Nephron (organoid): ENCODE data around the gene CTNNA3.

ENCODE experiments used
- H3K27ac Mint-ChIP-seq, 3 experiments: 2 replicates each; pipeline ENCODE4 v1.8.0; 2020; ENCODE audit warnings: mixed read lengths in 3 of 3, mild to moderate bottlenecking in 2 of 3, moderate library complexity in 1 of 3
- H3K27me3 Mint-ChIP-seq: 2 replicates; pipeline ENCODE4 v1.8.0; 2021; ENCODE audit warnings: low read depth, mild to moderate bottlenecking, moderate library complexity, mixed read lengths
- H3K36me3 Mint-ChIP-seq: 2 replicates; pipeline ENCODE4 v1.8.0; 2020; ENCODE audit warnings: low read depth, mixed read lengths
- H3K4me1 Mint-ChIP-seq: 2 replicates; pipeline ENCODE4 v1.8.0; 2020; ENCODE audit warnings: mixed read lengths
- H3K4me3 Mint-ChIP-seq, 3 experiments: 2 replicates each; pipeline ENCODE4 v1.8.0; 2020; ENCODE audit warnings: mild to moderate bottlenecking in 3 of 3, mixed read lengths in 3 of 3, moderate library complexity in 2 of 3
- H3K9me3 Mint-ChIP-seq: 2 replicates; pipeline ENCODE4 v1.8.0; 2020; ENCODE audit warnings: mixed read lengths
- CTCF ChIP-seq, 3 experiments: fragments of 200-600 bp; sonication (generic); IDR thresholded peaks; one replicate each; pipeline ENCODE4 v1.5.0; 2021; ENCODE audit warnings: antibody characterized with exemption in 3 of 3; ENCODE audit not compliant: unreplicated experiment in 3 of 3

The CTNNA3 gene

GRCh38 chr10:65911151-65911835 lies 1784.7 kb downstream of the CTNNA3 start:
- no peaks in the 10 kb centered on the region for H3K36me3 Mint-ChIP-seq
- TF ChIP-seq CTCF (IDR thresholded peaks at IDR 0.05; ENCODE audit: unreplicated experiment in 3 of 3): no peak
- no peaks in the 10 kb centered on the region for H3K9me3 Mint-ChIP-seq
- no peak overlapping the region for H3K27ac Mint-ChIP-seq
- peaks cover 9% of the 10 kb centered on the region for H3K4me1 Mint-ChIP-seq
- H3K27me3 Mint-ChIP-seq: no peaks in the 10 kb centered on the region
- no peak overlapping the region for H3K4me3 Mint-ChIP-seq

- Mint-ChIP-seq H3K4me1 (peaks cover 9% of the 10 kb centered on the region), H3K9me3 (no peaks in the 10 kb centered on the region), H3K36me3 (no peaks in the 10 kb centered on the region), H3K27ac (no peak overlapping the region), H3K27me3 (no peaks in the 10 kb centered on the region), H3K4me3 (no peak overlapping the region)
- no peak for TF ChIP-seq CTCF (IDR thresholded peaks at IDR 0.05; ENCODE audit: unreplicated experiment in 3 of 3)
Measured at GRCh38 chr10:65910209-65910608, 1785.8 kb downstream of the CTNNA3 start.

- no peak overlapping the region for H3K27ac Mint-ChIP-seq
- no peaks in the 10 kb centered on the region for H3K9me3 Mint-ChIP-seq
- peaks cover 9% of the 10 kb centered on the region for H3K4me1 Mint-ChIP-seq
- no peak overlapping the region for H3K4me3 Mint-ChIP-seq
- TF ChIP-seq CTCF (IDR thresholded peaks at IDR 0.05; ENCODE audit: unreplicated experiment in 3 of 3): no peak
- no peaks in the 10 kb centered on the region for H3K36me3 Mint-ChIP-seq
- no peaks in the 10 kb centered on the region for H3K27me3 Mint-ChIP-seq
Measured at GRCh38 chr10:65907199-65907712, 1788.7 kb downstream of the CTNNA3 start.

GRCh38 chr10:65903620-65904019 lies 1792.4 kb downstream of the CTNNA3 start:
- Mint-ChIP-seq H3K27ac (no peak overlapping the region), H3K9me3 (no peaks in the 10 kb centered on the region), H3K27me3 (no peaks in the 10 kb centered on the region), H3K4me1 (no peaks in the 10 kb centered on the region), H3K4me3 (no peak overlapping the region), H3K36me3 (no peaks in the 10 kb centered on the region)
- no peak for TF ChIP-seq CTCF (IDR thresholded peaks at IDR 0.05; ENCODE audit: unreplicated experiment in 3 of 3)

GRCh38 chr10:65900271-65900670 lies 1795.7 kb downstream of the CTNNA3 start:
- Mint-ChIP-seq H3K4me3 (no peak overlapping the region), H3K27me3 (no peaks in the 10 kb centered on the region), H3K36me3 (no peaks in the 10 kb centered on the region), H3K9me3 (no peaks in the 10 kb centered on the region), H3K4me1 (no peaks in the 10 kb centered on the region), H3K27ac (no peak overlapping the region)
- TF ChIP-seq CTCF (IDR thresholded peaks at IDR 0.05; ENCODE audit: unreplicated experiment in 3 of 3): no peak

GRCh38 chr10:65898055-65898454 lies 1797.9 kb downstream of the CTNNA3 start:
- H3K4me1 Mint-ChIP-seq: peaks cover 4% of the 10 kb centered on the region
- no peaks in the 10 kb centered on the region for H3K36me3 Mint-ChIP-seq
- TF ChIP-seq CTCF (IDR thresholded peaks at IDR 0.05; ENCODE audit: unreplicated experiment in 3 of 3): no peak
- no peaks in the 10 kb centered on the region for H3K27me3 Mint-ChIP-seq
- no peak overlapping the region for H3K4me3 Mint-ChIP-seq
- H3K27ac Mint-ChIP-seq: no peak overlapping the region
- H3K9me3 Mint-ChIP-seq: no peaks in the 10 kb centered on the region
